Retinal pigment epithelial cell (primary cell): ENCODE measurements around the gene ACOXL.

Experiments used
- DNase-seq: peaks from one replicate; pipeline ENCODE4 v3.0.0-alpha.2; 2010; ENCODE audit warnings: low read depth
- H3K4me3 ChIP-seq: 2 replicates; pipeline ENCODE4 v1.5.1; 2011; ENCODE audit warnings: mild to moderate bottlenecking, low read length, control low read depth, moderate library complexity
- TF ChIP-seq, protein P1 (sequence below): conservative IDR thresholded peaks from 2 replicates; pipeline ENCODE4 v1.5.1; 2011; ENCODE audit warnings: low read depth, low read length, control low read depth, inconsistent platforms

ACOXL gene

DNA sequence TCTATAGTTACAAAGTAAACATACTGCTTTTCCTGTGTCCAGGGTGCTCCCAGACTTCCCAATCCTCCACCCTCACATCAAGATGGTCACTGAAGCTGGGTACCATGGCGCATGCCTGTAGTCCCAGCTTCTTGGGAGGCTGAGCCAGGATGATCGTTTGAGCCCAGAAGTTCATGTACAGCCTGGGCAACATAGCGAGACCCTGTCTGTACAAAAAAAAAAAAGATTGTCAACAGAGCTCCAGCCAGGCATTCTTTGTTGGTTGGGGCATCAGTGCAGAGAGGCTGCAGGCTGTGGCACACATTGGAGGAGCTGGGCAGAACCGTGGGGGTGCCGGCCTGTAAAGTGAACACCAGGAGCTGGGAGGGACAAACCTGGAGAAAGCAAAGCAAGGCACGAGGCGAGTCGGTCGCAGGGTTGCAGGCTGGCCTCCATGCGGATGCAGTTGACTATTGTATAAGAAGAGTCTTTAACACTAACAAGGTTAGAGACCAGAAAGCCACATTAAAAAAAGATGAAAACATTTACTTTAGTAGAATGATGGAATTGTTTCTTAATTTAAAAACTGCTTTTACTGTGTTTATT, 51.8 kb downstream of the ACOXL start:
- TF ChIP-seq, protein P1, sequence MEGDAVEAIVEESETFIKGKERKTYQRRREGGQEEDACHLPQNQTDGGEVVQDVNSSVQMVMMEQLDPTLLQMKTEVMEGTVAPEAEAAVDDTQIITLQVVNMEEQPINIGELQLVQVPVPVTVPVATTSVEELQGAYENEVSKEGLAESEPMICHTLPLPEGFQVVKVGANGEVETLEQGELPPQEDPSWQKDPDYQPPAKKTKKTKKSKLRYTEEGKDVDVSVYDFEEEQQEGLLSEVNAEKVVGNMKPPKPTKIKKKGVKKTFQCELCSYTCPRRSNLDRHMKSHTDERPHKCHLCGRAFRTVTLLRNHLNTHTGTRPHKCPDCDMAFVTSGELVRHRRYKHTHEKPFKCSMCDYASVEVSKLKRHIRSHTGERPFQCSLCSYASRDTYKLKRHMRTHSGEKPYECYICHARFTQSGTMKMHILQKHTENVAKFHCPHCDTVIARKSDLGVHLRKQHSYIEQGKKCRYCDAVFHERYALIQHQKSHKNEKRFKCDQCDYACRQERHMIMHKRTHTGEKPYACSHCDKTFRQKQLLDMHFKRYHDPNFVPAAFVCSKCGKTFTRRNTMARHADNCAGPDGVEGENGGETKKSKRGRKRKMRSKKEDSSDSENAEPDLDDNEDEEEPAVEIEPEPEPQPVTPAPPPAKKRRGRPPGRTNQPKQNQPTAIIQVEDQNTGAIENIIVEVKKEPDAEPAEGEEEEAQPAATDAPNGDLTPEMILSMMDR, result no peak
- no peak for DNase-seq

DNA sequence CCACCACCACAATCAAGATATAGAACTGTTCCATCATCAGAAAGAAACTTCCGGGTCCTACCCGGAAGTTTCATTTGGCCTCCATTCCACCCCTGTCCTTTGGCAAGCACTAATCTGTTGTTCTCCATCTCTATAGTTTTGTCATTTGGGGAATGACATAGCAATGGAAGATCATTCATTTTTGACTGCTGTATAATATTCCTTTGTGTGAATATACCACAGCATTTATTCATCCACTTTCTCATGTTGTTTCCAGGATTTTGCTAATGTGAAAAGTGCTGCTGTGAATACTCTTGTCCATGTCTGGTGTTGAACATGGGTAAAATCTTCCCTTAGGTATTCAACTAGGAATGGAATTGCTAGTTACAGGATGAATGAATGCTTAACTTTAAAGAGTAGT, 53.1 kb downstream of the ACOXL start:
- TF ChIP-seq, protein P1, result no peak
- H3K4me3 ChIP-seq, result no peak overlapping the region
- DNase-seq, result no peak

More for the DNA sequence above, 51.8 kb downstream of the ACOXL start:
- no peak overlapping the region for H3K4me3 ChIP-seq

DNA sequence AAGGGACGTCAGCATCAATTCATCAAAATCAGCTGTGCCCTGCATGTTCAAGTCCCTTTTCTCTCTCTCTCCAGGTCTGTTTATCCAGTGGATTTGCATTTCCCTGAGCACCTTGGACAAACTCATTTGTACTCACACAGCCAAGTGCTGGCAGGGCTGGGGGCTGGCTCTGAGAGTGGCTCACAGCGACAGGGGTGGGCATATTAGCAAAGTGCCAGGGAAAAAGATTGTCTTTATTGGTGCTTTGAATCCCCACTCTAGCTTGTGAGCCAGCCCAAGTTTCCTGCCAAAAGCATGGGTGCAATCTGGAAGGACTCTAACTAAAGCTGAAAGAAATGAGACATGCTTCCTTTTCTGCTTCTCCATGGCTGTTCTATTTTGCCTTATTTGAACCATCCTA, 56.6 kb downstream of the ACOXL start:
- TF ChIP-seq, protein P1, result no peak
- DNase-seq, result no peak
- H3K4me3 ChIP-seq, result no peak overlapping the region

DNA sequence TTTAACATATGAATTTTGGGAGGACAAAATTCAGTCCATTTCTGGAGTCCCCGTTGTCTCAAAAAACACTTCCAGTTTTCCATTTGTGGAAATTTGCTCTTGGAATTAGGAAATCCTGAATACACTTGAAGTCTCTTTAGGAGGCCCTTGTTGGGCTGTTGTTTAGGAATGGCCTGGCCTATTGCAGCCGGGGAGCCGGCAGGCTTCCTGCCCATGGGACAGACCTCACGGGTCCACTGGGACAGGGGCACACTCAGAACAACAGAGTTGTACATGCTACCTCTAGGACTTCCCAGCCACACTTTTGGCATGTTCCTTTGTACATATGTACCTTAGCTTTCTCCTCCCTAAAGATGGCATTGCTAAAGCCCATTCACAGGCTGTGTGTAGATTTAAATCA, 57.3 kb downstream of the ACOXL start:
- no peak overlapping the region for H3K4me3 ChIP-seq
- no peak for DNase-seq
- TF ChIP-seq, protein P1, result no peak

DNA sequence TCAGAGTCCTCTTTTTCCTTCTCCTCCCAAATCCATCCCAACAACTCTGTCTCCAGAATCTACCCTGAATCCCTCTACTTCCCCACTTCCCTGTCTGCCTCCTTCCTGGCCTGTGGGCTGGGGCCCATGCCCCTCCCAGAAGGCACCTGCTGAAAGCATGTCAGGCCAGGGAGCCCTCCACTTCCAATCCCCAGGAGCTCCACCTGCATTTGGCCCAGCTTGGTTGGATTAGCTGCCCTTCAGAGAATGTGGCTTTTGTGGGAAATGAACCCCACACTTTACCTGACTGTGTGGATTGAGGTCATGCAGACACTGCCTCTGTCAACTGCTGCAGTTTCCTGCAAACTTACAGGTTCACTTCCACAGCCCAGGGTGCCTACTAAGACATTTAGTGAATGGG, 58.5 kb downstream of the ACOXL start:
- no peak overlapping the region for H3K4me3 ChIP-seq
- no peak for DNase-seq
- TF ChIP-seq, protein P1, result no peak

GRCh38 chr2:110791435-110791834, 59.1 kb downstream of the ACOXL start:
- H3K4me3 ChIP-seq, result no peak overlapping the region
- DNase-seq, result no peak
- TF ChIP-seq, protein P1, result no peak

GRCh38 chr2:110793034-110793433, 60.7 kb downstream of the ACOXL start:
- no peak for DNase-seq
- H3K4me3 ChIP-seq, result no peak overlapping the region
- TF ChIP-seq, protein P1, result no peak
